ENCODE results near the gene LINC01488. TPM values are rescaled to one million over a fixed set of nuclear protein-coding genes. Genes with fewer than 3 reads are reported as not detected.

The LINC01488 gene
- total and polyA plus RNA-seq, 2 of the 13 experiments (the other 11 are each of a cell fraction or from before 2014, with no cell fraction given): 0.26 to 0.58 TPM

- WGBS (ENCODE audit: low lambda C conversion rate): 36% methylated on average over 6 of the region's 6 CpGs
- no peak overlapping the region for H2AFZ ChIP-seq (ENCODE audit: low read length)
- peaks cover 35% of the 10 kb centered on the region for H3K4me1 ChIP-seq (ENCODE audit: insufficient read depth, low read length)
- no peak overlapping the region for H3K4me3 ChIP-seq (replicated peaks in 1 of 3; ENCODE audit: insufficient read depth in 1 of 3, low read depth in 2 of 3, low read length in 3 of 3)
- no peaks in the 10 kb centered on the region for H3K27me3 ChIP-seq (ENCODE audit: control insufficient read depth in 1 of 2, insufficient read depth in 2 of 2, low read length in 2 of 2)
- H3K9me3 ChIP-seq (ENCODE audit: low read length): no peaks in the 10 kb centered on the region
- FAIRE-seq: no peak
- no TSS peak for BruUV-seq (replicated peaks)
- H3K4me2 ChIP-seq (ENCODE audit: low read depth, low read length): no peak overlapping the region
- TF ChIP-seq ZSCAN29 (CRISPR knock-in tag; conservative IDR thresholded peaks at IDR 0.05) (no peak), DR1 (CRISPR knock-in tag; IDR thresholded peaks at IDR 0.05) (no peak), ZNF816 (CRISPR knock-in tag; IDR thresholded peaks at IDR 0.05; ENCODE audit: borderline replicate concordance) (no peak), POGZ (CRISPR knock-in tag; IDR thresholded peaks at IDR 0.05) (no peak), ZNF674 (CRISPR knock-in tag; IDR thresholded peaks at IDR 0.05; ENCODE audit: low read depth) (no peak)
- DNase-seq (ENCODE audit: low spot score): no peak
- in situ Hi-C loops (cut with HindIII; ENCODE audit: extremely low pct_ligation_motif_present, low pct_unique_long_range_greater_than_20kb): no loop called here
- CTCF ChIA-PET (ENCODE audit: low intra/inter-chr PET ratio, low total read pairs): no interaction called here
- no peaks in the 10 kb centered on the region for H4K20me1 ChIP-seq (ENCODE audit: insufficient read depth, low read length)
- no peak for ATAC-seq
- intact Hi-C loops (cut with micrococcal nuclease; ENCODE audit: unreplicated experiment): no loop called here
- H3K36me3 ChIP-seq (replicated peaks in 1 of 2; ENCODE audit: control insufficient read depth in 1 of 2, insufficient read depth in 2 of 2, low read length in 2 of 2): no peaks in the 10 kb centered on the region
- no peak overlapping the region for H3K27ac ChIP-seq (ENCODE audit: extremely low read length, insufficient read depth, low read length)
- no peak overlapping the region for H3K9ac ChIP-seq (ENCODE audit: insufficient read depth, low read depth, low read length)
- no peaks in the 10 kb centered on the region for H3K79me2 ChIP-seq (ENCODE audit: insufficient read depth, low read length)
- POLR2A ChIA-PET: no interaction called here
Measured at GRCh38 chr11:69452206-69452987, 29.1 kb upstream of the LINC01488 start.

DNA sequence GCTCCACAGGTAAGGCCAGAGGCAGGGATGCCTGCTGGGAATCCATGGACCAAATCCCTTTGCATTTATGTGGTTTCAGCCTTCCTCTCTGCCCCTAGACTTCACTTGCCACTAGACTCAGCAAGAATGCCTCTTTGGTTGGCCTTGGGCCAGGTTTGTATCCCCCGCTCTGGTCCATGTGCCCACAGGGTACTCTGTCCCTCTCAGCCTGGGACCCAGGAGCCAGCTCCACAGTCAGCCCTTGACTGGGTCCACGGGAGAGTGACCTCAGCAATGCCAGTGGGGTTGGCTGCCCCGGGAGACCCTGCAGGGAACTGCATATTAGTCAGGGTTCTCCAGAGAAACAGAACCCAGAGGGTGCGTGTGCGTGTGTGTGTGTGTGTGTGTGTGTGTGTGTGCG is 28.3 kb upstream of the LINC01488 start:
- ATAC-seq: no peak
- H3K36me3 ChIP-seq (replicated peaks in 1 of 2; ENCODE audit: control insufficient read depth in 1 of 2, insufficient read depth in 2 of 2, low read length in 2 of 2): no peaks in the 10 kb centered on the region
- FAIRE-seq: no peak
- H3K4me2 ChIP-seq (ENCODE audit: low read depth, low read length): no peak overlapping the region
- H3K9ac ChIP-seq (ENCODE audit: insufficient read depth, low read depth, low read length): no peak overlapping the region
- no peak overlapping the region for H2AFZ ChIP-seq (ENCODE audit: low read length)
- TF ChIP-seq, protein P1, sequence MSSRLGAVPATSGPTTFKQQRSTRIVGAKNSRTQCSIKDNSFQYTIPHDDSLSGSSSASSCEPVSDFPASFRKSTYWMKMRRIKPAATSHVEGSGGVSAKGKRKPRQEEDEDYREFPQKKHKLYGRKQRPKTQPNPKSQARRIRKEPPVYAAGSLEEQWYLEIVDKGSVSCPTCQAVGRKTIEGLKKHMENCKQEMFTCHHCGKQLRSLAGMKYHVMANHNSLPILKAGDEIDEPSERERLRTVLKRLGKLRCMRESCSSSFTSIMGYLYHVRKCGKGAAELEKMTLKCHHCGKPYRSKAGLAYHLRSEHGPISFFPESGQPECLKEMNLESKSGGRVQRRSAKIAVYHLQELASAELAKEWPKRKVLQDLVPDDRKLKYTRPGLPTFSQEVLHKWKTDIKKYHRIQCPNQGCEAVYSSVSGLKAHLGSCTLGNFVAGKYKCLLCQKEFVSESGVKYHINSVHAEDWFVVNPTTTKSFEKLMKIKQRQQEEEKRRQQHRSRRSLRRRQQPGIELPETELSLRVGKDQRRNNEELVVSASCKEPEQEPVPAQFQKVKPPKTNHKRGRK (CRISPR knock-in tag; IDR thresholded peaks at IDR 0.05): no peak
- TF ChIP-seq ESRRA (CRISPR knock-in tag; IDR thresholded peaks at IDR 0.05; ENCODE audit: low read depth): no peak
- POLR2A ChIA-PET: no interaction called here
- no peaks in the 10 kb centered on the region for H3K79me2 ChIP-seq (ENCODE audit: insufficient read depth, low read length)
- H3K4me1 ChIP-seq (ENCODE audit: insufficient read depth, low read length): peaks cover 35% of the 10 kb centered on the region
- intact Hi-C loops (cut with micrococcal nuclease; ENCODE audit: unreplicated experiment) (no loop called here), in situ Hi-C loops (cut with HindIII; ENCODE audit: extremely low pct_ligation_motif_present, low pct_unique_long_range_greater_than_20kb) (no loop called here)
- no peaks in the 10 kb centered on the region for H3K27me3 ChIP-seq (ENCODE audit: control insufficient read depth in 1 of 2, insufficient read depth in 2 of 2, low read length in 2 of 2)
- BruUV-seq (replicated peaks): no TSS peak
- 69% methylated on average over 6 of the region's 6 CpGs for WGBS (ENCODE audit: low lambda C conversion rate)
- CTCF ChIA-PET (ENCODE audit: low intra/inter-chr PET ratio, low total read pairs): no interaction called here
- no peaks in the 10 kb centered on the region for H4K20me1 ChIP-seq (ENCODE audit: insufficient read depth, low read length)
- no peaks in the 10 kb centered on the region for H3K9me3 ChIP-seq (ENCODE audit: low read length)
- no peak overlapping the region for H3K27ac ChIP-seq (ENCODE audit: extremely low read length, insufficient read depth, low read length)
- no peak overlapping the region for H3K4me3 ChIP-seq (replicated peaks in 1 of 3; ENCODE audit: insufficient read depth in 1 of 3, low read depth in 2 of 3, low read length in 3 of 3)
- DNase-seq (ENCODE audit: low spot score): no peak
